ENCODE results near the gene ERRFI1.
"Not testable (repeated sequence)": the region's sequence is repeated elsewhere in the genome, so short reads cannot be mapped to it uniquely, and the experiment has no call there.

ERRFI1 gene

GRCh38 chr1:7963841-7964240 is 62.3 kb downstream of the ERRFI1 start:
- not testable (repeated sequence) for DNase-seq

GRCh38 chr1:7963378-7963730 is 62.8 kb downstream of the ERRFI1 start:
- DNase-seq = not testable (repeated sequence)

DNA sequence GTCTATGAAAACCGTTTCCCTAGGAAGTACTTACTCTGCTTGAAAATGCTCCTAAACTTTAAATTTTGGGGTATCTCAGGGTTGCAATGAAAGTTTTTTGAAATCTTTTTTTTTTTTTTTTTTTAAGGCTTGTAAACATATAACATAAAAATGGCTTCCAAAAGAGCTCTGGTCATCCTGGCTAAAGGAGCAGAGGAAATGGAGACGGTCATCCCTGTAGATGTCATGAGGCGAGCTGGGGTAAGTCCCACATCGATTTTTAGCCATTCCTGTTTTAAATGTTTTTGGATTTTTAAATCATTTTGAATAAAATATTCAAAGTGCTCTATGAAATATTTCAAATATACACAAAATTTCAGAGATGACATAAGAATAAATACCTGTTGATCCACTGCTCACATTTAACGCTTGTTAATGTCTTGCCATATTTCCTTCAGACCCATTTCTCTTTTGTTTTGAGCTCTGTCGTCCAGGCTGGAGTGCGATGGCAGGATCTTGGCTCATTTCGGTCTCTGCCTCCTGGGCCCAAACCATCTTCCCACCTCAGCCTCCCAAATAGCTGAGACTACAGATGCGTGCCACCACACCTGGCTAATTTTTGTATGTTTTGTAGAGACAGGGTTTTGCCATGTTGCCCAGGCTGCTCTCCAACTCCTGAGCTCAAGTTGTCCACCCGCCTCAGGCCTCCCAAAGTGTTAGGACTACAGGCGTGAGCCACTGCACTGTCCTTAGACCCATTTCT is 63.3 kb downstream of the ERRFI1 start:
- no peak for DNase-seq

DNA sequence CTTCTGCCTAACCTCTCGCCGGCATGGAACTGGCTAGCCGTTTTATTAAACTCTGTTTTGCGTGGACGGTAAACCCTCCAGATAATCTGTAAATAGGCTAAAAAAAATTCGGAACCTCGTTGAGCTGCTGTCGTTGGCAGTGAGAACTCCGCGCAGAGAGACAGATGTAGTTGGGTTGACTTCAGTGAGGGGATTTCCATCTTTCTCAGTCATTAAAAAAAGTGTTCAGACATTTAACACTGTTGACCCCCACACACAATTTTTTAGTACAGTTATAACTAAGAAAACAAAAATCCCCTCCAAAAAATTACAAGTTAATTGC is 64.1 kb downstream of the ERRFI1 start:
- DNase-seq = no peak
